ENCODE measurements around the gene NIFK. TPM values are rescaled to one million over a fixed set of nuclear protein-coding genes. Genes with fewer than 3 reads are reported as not detected.

Gene NIFK
- total and polyA plus RNA-seq, 2 donors (not counting 3 experiments of a cell fraction or from before 2014, with no cell fraction given) = 10.7 to 59.7 TPM

- Histone ChIP-seq H3K9ac (replicated peaks; ENCODE audit: extremely low read depth, insufficient read depth, low read length) (no peak overlapping the region), H3K4me3 (replicated peaks in 1 of 3; ENCODE audit: insufficient read depth in 1 of 3, low read depth in 1 of 3, low read length in 3 of 3) (no peak overlapping the region), H3K36me3 (ENCODE audit: control insufficient read depth in 2 of 2, extremely low read depth in 1 of 2, insufficient read depth in 2 of 2, low read length in 2 of 2) (no peaks in the 10 kb centered on the region), H4K20me1 (replicated peaks; ENCODE audit: control insufficient read depth, extremely low read depth, insufficient read depth, low read length) (no peaks in the 10 kb centered on the region), H3K4me2 (ENCODE audit: insufficient read depth, low read length) (no peak overlapping the region), H2AFZ (ENCODE audit: low read depth, low read length) (no peak overlapping the region), H3K9me1 (replicated peaks; ENCODE audit: control insufficient read depth, extremely low read depth, insufficient read depth, low read length) (no peaks in the 10 kb centered on the region), H3K27me3 (ENCODE audit: control insufficient read depth in 2 of 2, insufficient read depth in 2 of 2, low read length in 2 of 2) (no peaks in the 10 kb centered on the region), H3K79me2 (ENCODE audit: control insufficient read depth, insufficient read depth, low read length) (no peaks in the 10 kb centered on the region), H3K4me1 (ENCODE audit: control insufficient read depth, extremely low read depth, insufficient read depth, low read length) (no peaks in the 10 kb centered on the region), H3K27ac (ENCODE audit: insufficient read depth, low read depth, low read length) (no peak overlapping the region), H3K9me3 (replicated peaks; ENCODE audit: control insufficient read depth, insufficient read depth, low read length) (no peaks in the 10 kb centered on the region)
- intact Hi-C loops (cut with micrococcal nuclease) (no loop called here), dilution Hi-C loops (cut with MboI; ENCODE audit: extremely low pct_ligation_motif_present, low sequenced_read_pairs) (no loop called here)
- no peak for TF ChIP-seq EZH2 (IDR thresholded peaks at IDR 0.05; ENCODE audit: borderline replicate concordance, low read depth, low read length, severe bottlenecking)
- no peak for TF ChIP-seq MYC (IDR thresholded peaks at IDR 0.05; ENCODE audit: low read depth, low read length)
- TF ChIP-seq POLR2A (IDR thresholded peaks at IDR 0.05; ENCODE audit: low read depth, low read length) = no peak
- TF ChIP-seq POLR2AphosphoS5 (IDR thresholded peaks at IDR 0.05; ENCODE audit: insufficient read depth, low read depth, low read length) = no peak
- TF ChIP-seq MAX (IDR thresholded peaks at IDR 0.05; ENCODE audit: insufficient read depth, insufficient read length) = no peak
- TF ChIP-seq JUN (IDR thresholded peaks at IDR 0.05; ENCODE audit: borderline replicate concordance, insufficient read depth, insufficient read length, low read depth) = no peak
- no peak for TF ChIP-seq FOS (IDR thresholded peaks at IDR 0.05; ENCODE audit: borderline replicate concordance, insufficient read depth, low read length)
- TF ChIP-seq CTCF (IDR thresholded peaks at IDR 0.05; ENCODE audit: extremely low read depth in 1 of 2, insufficient read depth in 1 of 2, low read depth in 1 of 2, low read length in 2 of 2) = no peak
- no TSS peak for BruUV-seq (replicated peaks)
- peak; percentile 8 for DNase-seq (ENCODE audit: low read depth, low spot score)
- ChIA-PET POLR2A (no interaction called here), CTCF (no interaction called here)
- FAIRE-seq = no peak
Measured at GRCh38 chr2:121776885-121777698, 40.4 kb upstream of the NIFK start.

Measured in endothelial cell of umbilical vein (primary cell).